HG03060 (cell line): ENCODE results near the gene NEK7.

ENCODE experiments used
- ATAC-seq: cut with Tn5 transposase; IDR thresholded peaks from one replicate; pipeline ENCODE4 v1.9.1; 2021; ENCODE audit warnings: low read depth, moderate number of reproducible peaks; ENCODE audit not compliant: unreplicated experiment

The NEK7 gene

DNA sequence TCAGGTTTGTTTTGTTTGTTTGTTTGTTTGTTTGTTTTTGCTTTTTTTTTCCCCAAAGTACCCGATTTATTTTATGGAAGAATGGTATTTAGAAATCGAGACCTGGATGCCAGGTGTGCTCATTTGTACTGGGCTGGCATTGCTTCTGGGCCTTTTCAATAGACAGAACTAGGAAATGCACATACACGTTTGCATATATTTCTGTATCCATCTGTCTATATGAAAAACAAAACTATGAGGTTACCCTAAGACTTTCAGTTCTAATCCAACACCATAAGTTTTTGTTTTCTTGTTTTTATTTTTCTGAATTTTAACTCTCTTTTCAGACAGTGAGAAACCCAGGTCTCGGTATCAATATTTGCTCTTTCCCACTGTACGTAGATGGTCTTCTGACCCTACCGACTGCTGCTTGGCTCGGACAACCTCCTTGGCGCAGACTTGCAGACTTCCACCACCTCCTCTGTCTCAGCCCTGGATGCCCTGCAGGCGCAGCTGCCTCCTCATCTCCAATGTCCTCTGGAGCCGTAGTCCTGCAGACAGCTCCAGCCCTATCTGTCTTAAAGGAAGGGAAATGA is 171.7 kb downstream of the NEK7 start:
- no peak for ATAC-seq

DNA sequence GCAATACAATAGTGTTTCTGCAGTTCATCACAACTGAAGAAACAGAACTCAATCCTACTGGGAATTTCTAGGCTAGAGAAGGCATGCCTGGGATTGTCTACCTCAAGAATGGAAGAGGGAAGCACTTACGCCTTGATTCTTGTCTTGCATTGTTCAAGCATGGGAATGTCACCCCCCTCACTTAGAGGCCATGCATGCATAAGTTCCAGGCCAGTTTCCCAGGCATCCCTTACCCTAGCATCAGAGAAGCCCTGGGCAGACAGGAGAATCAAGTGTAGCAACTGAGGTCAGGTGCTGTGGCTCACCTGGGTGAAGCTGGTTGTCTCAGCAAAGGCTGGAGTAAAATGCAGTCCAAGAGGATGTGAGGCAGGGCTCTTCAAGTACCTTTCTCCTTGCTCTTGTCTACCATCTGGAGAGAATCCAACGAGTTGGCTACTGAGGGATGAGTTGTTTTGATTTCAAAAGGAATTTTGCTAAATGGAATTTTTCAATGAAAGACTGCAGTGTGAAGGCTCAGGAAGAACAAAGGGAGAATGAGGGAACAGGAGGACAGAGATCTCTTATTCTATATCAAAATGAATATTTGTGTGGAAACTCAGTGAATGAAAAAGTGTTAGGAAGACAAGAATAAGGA is 174.3 kb downstream of the NEK7 start:
- no peak for ATAC-seq

DNA sequence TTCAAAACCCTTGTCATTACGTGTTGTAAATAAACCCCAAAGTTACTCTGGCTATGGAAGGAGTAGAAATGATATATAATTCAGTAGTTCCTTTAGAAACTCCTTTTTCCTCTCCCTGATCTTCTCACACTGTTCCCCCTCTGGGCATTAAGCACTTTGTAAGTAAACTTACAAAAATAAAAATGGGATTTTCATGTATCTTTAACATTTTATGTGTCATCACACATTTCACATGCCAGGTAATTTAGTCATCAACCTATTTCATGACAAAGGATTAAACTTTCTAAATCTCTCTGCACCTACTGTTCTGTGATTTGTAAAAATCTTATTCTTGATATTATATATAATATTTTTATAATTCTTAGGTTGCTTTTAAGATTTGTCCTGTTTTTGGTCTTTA is 176.9 kb downstream of the NEK7 start:
- no peak for ATAC-seq

DNA sequence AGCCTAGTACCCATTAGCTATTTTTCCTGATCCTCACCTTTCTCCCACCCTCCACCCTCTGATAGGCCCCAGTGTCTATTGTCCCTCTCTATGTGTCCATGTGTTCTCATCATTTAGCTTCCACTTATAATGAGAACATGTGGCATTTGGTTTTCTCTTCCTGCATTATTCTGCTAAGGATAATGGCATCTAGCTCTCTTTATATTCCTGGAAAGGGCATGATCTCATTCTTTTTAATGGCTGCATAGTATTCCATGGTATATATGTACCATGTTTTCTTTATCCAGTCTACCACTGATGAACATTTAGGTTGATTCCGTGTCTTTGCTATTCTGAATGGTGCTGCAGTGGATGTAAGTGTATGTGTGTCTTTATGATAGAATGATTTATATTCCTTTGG is 178.9 kb downstream of the NEK7 start:
- no peak for ATAC-seq

DNA sequence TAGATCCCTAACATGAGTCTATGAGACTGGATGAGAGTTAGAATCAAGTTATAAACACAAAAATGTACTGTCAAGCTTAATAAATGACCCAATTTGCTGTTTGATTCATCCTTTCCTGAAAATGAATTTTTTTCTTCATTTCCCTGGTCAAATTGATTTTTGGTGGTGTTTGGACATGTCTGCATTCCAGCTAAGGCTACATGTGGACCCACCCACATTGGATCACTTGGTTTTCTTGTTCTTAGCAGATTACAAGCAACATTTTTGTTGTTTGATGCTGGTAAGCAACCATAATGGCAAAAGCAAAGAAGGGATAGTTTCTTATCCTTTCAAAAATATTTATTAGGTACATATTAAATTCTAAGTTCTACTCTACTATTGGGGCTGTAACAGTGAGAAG is 181.1 kb downstream of the NEK7 start:
- ATAC-seq, result no peak

DNA sequence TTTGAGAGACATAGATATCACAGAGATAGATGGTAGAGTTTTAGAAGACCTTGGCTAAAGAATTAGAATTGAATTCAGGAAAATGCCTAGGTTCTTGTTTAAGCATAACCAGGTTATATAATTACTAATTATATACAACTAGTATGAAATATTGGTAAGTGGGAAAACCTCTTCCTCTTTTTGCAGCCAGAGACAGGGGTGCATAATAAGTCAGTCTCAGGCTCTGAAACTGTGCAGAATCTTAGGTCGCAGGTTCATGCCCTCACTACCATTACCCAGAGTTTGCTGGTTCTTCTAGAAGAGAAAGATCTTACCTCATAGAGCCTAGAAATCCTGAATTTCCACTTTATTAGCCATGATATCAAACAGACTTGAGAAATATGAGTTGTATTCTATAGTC is 183.3 kb downstream of the NEK7 start:
- ATAC-seq, result no peak

DNA sequence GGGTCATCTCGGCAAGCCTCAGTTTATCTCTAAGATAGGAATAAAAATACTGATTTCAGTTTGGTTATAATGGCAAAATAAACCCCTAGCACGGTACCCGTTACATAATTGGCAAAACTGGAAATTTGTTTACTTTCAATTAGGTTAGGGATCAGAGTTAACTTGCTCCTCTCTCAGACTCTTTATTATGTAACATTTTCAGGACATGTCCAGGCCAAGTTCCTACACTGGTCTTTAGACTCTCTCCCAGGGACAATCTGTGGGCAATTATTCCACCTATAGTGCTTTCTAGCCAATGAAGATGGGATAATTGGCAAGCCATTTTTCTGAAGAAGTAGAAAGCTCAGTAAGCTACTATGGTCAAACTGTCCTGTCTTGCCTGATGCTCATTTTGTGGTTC is 189.4 kb downstream of the NEK7 start:
- ATAC-seq, result no peak

DNA sequence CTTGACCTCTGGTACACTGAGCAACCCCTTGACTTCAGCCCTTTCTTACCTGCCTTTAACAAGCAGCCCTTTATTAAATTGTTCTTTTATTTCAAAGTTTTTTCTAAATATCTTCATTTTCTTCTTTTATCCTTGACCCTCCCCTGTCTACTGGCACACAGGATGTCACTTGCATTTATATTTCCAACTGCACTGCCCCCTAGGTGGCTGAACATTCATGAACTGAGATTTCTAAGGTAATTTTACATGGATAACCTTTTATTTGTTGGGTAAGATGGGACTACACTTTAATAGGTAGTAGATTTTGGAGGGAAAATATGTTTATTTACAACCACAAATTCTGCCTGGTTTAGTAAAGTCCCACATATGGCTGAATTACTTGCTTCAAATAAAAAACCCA is 193.7 kb downstream of the NEK7 start:
- no peak for ATAC-seq

DNA sequence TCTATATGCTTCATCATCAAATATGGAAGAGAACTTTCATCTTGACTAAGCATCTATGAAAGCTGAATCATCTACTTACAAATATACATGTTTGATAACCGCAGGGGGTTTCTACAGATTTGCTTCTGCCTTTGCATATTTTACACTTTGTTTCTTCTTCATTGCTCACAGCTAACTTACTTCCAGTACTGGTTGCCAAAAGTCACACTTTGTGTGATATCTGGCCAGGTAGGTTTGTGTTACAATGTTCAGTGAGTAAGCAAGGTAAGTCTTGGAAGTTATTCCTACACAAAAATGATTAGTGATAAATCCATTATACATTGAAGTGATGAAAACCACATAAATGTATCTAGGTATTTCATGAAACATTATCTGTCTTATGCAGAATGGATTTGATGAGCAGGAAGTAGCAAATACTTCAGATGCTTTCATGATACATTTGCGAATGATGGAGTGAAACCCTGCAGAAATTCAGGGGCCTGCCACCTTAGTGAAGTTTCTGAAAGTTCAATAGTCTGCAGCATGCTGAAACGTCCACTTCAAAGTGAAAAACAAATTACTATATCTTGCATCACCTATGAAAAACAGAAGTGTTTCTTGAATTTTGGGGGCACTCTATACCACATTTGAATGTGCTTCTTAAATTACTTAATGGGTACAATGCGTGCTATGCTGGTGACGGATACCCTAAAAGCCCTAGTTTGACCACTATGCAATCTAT is 196.3 kb downstream of the NEK7 start:
- peak; percentile 93 for ATAC-seq

DNA sequence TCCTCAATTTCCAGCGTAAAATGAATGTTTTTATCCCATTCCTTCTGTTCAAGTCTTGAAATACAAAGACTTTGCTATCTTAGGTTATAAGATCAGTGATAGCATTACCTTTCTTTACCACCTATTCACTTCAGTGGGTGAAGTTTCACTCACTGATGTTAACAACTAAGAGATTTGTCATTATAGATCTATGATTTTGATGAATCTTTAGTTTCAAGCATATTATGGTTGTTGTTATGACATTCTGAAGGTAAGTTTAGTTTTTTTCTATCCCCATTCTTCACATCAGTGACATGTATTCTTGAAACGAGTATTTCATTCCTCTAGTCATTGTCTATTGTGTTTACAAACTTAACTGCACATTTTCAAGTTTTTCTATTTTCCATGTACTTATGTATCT is 201.1 kb downstream of the NEK7 start:
- ATAC-seq, result no peak

DNA sequence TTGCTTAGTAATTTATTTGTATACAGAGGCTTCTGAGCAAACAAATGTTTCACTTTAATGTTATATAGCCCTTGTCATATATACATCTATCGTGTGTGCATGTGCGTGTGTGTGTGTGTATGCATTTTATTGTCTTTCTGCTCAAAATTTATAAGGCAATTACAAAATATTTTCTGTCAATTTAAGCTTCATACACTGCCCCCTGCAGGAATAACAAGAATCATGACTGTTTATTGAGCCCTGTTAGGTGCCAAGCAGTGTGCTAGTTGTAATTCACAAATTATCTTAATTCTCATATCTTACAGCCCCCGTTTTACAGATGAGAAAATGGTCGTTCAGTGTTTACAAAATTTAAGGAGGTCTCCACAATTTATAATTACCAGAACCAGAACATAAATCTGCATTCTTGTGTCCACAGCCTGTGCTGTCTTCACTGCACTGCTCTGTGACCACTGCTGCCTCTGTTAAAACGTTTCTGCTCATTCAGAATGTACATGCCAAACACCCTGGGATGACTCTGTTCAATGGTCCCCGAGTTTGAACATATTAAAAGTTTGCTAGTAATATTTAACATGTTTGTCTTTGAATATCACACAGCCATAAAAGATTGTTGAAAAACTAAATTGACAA is 202.3 kb downstream of the NEK7 start:
- no peak for ATAC-seq

DNA sequence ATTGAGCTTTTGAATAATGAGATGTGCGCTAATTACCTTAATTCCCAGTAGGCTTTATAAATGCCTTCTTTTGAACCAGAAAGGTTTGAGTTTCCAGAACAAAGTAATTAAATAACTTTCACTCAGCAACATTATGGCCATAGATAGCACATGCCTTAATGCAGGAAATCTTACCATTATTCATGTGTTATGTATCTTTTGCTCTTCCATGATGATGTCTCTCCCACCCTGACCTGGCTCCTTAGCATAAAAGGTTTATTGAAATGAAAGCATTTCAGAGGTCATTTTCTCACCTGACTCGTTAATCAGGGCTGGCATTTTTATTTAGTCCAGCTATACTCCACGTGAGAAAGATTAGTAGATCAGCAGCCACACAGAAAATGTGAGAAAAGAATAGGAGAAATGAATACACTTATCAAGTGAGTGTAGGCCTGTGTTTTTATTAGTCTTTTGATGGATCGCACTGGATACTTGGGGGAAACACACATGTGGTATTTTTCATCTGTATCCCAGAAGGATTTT is 203.5 kb downstream of the NEK7 start:
- ATAC-seq, result no peak

DNA sequence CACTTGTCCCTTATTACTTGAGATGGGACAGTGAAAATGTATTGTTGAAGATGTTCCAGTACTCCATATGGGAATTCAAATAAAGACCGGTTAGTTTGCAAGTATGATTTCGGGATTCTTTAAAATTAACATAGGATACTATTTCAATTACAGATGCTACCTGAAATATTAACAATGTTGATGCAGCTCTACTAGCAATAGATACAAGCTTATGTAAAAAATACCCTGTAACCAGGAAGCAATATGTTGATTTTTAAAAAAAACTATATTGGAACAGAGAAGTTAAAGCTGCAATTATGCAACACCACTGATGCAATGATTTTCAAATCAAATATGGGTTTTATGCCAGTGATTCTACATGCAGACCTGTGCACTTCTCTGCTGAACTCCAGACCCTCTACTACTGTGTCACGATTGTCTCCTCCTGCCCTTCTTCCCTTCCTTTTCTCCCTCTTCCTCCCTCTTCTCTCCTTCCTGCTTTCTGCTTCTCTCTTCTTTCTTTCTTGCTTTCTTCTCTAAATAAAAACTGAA is 204.5 kb downstream of the NEK7 start:
- ATAC-seq, result no peak

DNA sequence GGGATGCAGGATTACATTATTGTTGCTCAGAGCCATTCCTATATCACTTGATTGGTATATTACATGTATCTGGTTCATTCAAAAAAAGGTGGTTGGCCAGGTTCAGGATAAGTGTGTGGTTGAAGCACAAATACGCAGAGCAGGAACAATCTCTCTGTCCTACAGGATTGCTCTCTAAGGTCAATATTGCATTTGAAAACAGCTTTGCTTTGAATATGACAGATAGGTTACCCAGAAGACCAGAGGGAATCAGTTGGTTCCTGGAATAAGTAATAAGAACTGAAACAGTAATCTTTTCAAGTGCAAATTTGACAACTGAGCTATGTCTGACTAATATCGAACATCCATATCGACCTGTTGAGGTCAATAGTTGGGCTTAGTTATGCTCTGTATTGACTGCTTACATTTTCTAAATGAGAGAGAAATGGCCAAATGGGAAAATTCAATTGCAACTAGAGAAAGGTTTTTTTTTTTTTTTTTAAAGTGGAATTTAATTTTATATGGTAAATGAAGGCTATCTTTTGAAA is 206.9 kb downstream of the NEK7 start:
- peak; percentile 36 for ATAC-seq

DNA sequence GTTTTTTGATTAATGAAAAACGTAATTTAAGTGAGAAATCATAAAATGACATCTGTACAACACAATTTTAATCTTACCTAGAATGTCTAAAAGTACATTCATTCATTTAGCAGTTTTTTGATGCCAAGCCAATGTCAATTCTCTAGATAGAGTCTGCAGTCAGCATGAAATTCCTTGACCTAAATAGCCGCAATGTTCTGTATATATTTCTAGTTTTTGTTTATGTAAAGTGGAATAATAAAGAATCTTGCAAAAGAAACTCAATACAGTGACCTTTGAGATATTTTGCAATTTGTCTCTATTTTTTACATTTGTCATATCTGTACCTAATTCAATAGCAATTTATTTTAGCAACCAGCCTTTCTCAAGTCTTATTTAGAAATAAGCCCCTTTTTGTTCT is 207.7 kb downstream of the NEK7 start:
- no peak for ATAC-seq

DNA sequence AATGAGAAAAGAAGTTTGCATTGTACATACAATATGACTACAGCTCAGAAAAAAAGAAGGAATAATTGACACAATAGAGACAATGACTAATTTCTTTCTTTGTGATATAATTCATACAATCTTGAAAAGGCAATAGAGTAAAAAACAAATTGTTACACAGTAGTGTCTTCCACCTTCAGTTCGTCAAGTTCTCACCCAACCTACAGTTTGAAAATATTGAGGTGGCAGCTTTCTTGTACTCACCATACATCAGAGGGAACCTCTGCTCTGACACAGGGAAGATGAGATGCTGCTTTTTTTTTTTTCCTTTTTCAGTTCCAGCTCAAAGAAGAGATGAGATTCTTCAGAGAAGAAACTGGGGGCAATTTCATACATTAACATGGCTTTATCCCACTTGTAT is 210.5 kb downstream of the NEK7 start:
- no peak for ATAC-seq

DNA sequence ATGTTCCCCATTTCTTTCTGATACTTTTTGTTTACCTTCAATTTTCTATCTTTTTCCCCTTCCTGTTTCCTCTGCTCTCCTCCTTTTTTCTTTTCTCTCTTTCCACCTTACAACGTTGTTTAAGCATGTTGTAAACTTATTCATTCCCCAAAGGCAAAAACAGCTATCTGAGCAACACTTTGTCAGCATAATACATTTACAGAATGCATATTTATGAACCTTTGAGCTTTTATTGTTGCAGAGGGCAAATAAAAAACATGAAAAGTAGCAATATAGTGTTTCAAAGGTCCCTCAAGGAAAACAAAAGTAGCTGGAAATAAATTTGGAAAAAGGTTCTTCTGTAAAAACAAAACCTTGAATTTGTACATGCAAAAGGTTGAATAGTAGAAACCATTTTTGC is 214.2 kb downstream of the NEK7 start:
- no peak for ATAC-seq
